Osteoblast (primary cell): ENCODE data around the gene WWOX. TPM values are rescaled to one million over a fixed set of nuclear protein-coding genes. Genes with fewer than 3 reads are reported as not detected.

Experiments
- DNase-seq: peaks from one replicate; pipeline ENCODE4 v3.0.0; 2011; ENCODE audit warnings: low spot score, mixed read lengths; ENCODE audit not compliant: insufficient read length; ENCODE audit errors: missing footprints
- H2AFZ ChIP-seq: 2 replicates; pipeline ENCODE4 v1.6.0; 2011; ENCODE audit warnings: mild to moderate bottlenecking, low read length
- H3K27ac ChIP-seq: 2 replicates; pipeline ENCODE4 v1.5.1; 2011; ENCODE audit warnings: mild to moderate bottlenecking, low read depth, low read length, moderate library complexity
- H3K27me3 ChIP-seq: 2 replicates; pipeline ENCODE4 v1.6.0; 2012; ENCODE audit warnings: mild to moderate bottlenecking, control low read depth, inconsistent platforms, low read length, moderate library complexity; ENCODE audit not compliant: insufficient read depth
- H3K36me3 ChIP-seq: 2 replicates; pipeline ENCODE4 v1.5.1; 2011; ENCODE audit warnings: mild to moderate bottlenecking, low read length, control low read depth, moderate library complexity; ENCODE audit not compliant: insufficient read depth
- H3K4me1 ChIP-seq: 2 replicates; pipeline ENCODE4 v1.5.1; 2011; ENCODE audit warnings: mild to moderate bottlenecking, low read length, control low read depth, moderate library complexity; ENCODE audit not compliant: insufficient read depth
- H3K4me2 ChIP-seq: 2 replicates; pipeline ENCODE4 v1.6.0; 2011; ENCODE audit warnings: mild to moderate bottlenecking, low read length; ENCODE audit not compliant: insufficient read depth
- H3K4me3 ChIP-seq: fragments of 200-600 bp; sonication (generic); 3 replicates; pipeline ENCODE4 v1.5.1; 2012; ENCODE audit warnings: mild to moderate bottlenecking, low read length, inconsistent platforms; ENCODE audit not compliant: insufficient read depth
- H3K79me2 ChIP-seq: 2 replicates; pipeline ENCODE4 v1.6.0; 2012; ENCODE audit warnings: mild to moderate bottlenecking, low read length, control low read depth, inconsistent platforms; ENCODE audit not compliant: insufficient read depth
- H3K9me3 ChIP-seq: 2 replicates; pipeline ENCODE4 v1.5.1; 2011; ENCODE audit warnings: low read depth, low read length, control low read depth
- H4K20me1 ChIP-seq: 2 replicates; pipeline ENCODE4 v1.6.0; 2012; ENCODE audit warnings: mild to moderate bottlenecking, low read length, control low read depth; ENCODE audit not compliant: insufficient read depth
- total RNA-seq: library from RNA; depleted of rRNA; stranded (reverse); fragments of >200 nt; gene quantifications from 2 replicates; pipeline ENCODE4 v1.2.3, GENCODE V29; 2012
- TF ChIP-seq, protein P1 (sequence below): IDR thresholded peaks from 2 replicates; pipeline ENCODE4 v1.5.1; 2011; ENCODE audit warnings: mild to moderate bottlenecking, low read depth, low read length, moderate library complexity; ENCODE audit errors: extremely low read depth

WWOX gene
- total RNA-seq, 1 donor: 23.9 TPM

- TF ChIP-seq, protein P1, sequence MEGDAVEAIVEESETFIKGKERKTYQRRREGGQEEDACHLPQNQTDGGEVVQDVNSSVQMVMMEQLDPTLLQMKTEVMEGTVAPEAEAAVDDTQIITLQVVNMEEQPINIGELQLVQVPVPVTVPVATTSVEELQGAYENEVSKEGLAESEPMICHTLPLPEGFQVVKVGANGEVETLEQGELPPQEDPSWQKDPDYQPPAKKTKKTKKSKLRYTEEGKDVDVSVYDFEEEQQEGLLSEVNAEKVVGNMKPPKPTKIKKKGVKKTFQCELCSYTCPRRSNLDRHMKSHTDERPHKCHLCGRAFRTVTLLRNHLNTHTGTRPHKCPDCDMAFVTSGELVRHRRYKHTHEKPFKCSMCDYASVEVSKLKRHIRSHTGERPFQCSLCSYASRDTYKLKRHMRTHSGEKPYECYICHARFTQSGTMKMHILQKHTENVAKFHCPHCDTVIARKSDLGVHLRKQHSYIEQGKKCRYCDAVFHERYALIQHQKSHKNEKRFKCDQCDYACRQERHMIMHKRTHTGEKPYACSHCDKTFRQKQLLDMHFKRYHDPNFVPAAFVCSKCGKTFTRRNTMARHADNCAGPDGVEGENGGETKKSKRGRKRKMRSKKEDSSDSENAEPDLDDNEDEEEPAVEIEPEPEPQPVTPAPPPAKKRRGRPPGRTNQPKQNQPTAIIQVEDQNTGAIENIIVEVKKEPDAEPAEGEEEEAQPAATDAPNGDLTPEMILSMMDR: no peak
- H4K20me1 ChIP-seq: no peaks in the 10 kb centered on the region
- DNase-seq: no peak
Observed at GRCh38 chr16:78522327-78522726, 422.9 kb downstream of the WWOX start.

DNA sequence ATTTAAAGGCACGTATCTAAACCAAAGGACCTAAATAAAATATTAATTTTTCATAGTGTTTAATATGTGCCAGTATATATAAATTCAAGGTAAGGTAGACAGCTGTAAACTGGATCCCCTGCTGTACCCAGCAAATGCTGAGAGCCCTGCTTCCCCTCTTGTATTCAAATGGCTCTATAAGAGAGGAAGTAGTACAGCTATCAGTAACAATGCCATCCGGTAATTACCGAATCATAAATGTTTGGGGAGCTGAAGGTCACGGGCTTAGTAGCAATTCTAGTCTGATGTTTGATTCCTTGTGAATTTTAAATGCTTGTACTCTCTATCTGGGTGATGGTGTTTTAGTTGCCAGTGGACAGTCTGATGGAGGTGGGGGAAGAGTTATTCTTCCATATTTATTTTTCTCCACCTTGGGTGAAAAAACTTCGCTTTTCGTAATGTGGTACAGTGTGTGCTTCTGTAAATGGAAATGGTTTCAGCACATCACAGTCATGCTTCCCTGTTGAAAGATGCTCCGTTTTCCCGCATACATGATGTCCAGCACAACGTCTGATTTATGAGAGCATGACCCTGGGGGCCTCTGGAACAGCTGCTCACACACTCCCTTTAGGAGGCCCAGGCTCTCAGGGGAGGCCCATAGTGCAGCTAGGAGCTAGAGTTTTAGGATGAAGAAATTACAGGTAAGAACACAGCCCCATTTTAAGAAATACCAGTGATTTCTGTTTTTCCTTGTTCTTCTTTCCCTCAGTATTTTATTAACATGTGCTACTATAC is 423.9 kb downstream of the WWOX start:
- Histone ChIP-seq H3K27me3 (no peaks in the 10 kb centered on the region), H3K36me3 (no peaks in the 10 kb centered on the region), H2AFZ (no peak overlapping the region), H3K79me2 (no peaks in the 10 kb centered on the region), H4K20me1 (no peaks in the 10 kb centered on the region), H3K4me3 (no peak overlapping the region), H3K4me1 (no peaks in the 10 kb centered on the region), H3K4me2 (no peak overlapping the region), H3K27ac (no peak overlapping the region), H3K9me3 (no peaks in the 10 kb centered on the region)
- TF ChIP-seq, protein P1: no peak
- DNase-seq: no peak

More at GRCh38 chr16:78522327-78522726, 422.9 kb downstream of the WWOX start:
- Histone ChIP-seq H3K79me2 (no peaks in the 10 kb centered on the region), H3K27me3 (no peaks in the 10 kb centered on the region), H3K9me3 (no peaks in the 10 kb centered on the region), H3K4me3 (no peak overlapping the region), H2AFZ (no peak overlapping the region), H3K4me1 (no peaks in the 10 kb centered on the region), H3K4me2 (no peak overlapping the region), H3K27ac (no peak overlapping the region), H3K36me3 (no peaks in the 10 kb centered on the region)

GRCh38 chr16:78524066-78524595 is 424.7 kb downstream of the WWOX start:
- Histone ChIP-seq H3K4me1 (no peaks in the 10 kb centered on the region), H3K27me3 (no peaks in the 10 kb centered on the region), H3K79me2 (no peaks in the 10 kb centered on the region), H3K27ac (no peak overlapping the region), H3K4me3 (no peak overlapping the region), H3K4me2 (no peak overlapping the region), H2AFZ (no peak overlapping the region), H4K20me1 (no peaks in the 10 kb centered on the region), H3K36me3 (no peaks in the 10 kb centered on the region), H3K9me3 (no peaks in the 10 kb centered on the region)
- TF ChIP-seq, protein P1: no peak
- no peak for DNase-seq

- Histone ChIP-seq H3K27ac (no peak overlapping the region), H3K36me3 (no peaks in the 10 kb centered on the region), H3K79me2 (no peaks in the 10 kb centered on the region), H3K4me2 (no peak overlapping the region), H2AFZ (no peak overlapping the region), H3K4me1 (no peaks in the 10 kb centered on the region), H3K27me3 (no peaks in the 10 kb centered on the region), H4K20me1 (no peaks in the 10 kb centered on the region), H3K9me3 (peaks cover 6% of the 10 kb centered on the region), H3K4me3 (no peak overlapping the region)
- DNase-seq: no peak
- TF ChIP-seq, protein P1: no peak
Observed at GRCh38 chr16:78528265-78528664, 428.8 kb downstream of the WWOX start.
